Smooth muscle cell (in vitro differentiated cells): ENCODE data around the gene PRRC2A. TPM values are rescaled to one million over a fixed set of nuclear protein-coding genes. Genes with fewer than 3 reads are reported as not detected.

ENCODE experiments used
- DNase-seq: peaks from one replicate; lab custom pipeline; 2025; ENCODE audit not compliant: unreplicated experiment; lab: John Stamatoyannopoulos, UW
- H2AFZ ChIP-seq: fragments of 200-600 bp; sonication (generic); 2 replicates; pipeline ENCODE4 v1.6.0; 2016; ENCODE audit warnings: antibody characterized with exemption, low read depth, mild to moderate bottlenecking
- H3F3A ChIP-seq: fragments of 200-600 bp; sonication (generic); 2 replicates; pipeline ENCODE4 v1.6.0; 2017; ENCODE audit warnings: antibody characterized with exemption, low read depth
- H3K27ac ChIP-seq: fragments of 200-600 bp; sonication (generic); 2 replicates; pipeline ENCODE4 v1.5.1; 2016; ENCODE audit warnings: low read depth, mild to moderate bottlenecking
- H3K27me3 ChIP-seq: fragments of 200-600 bp; sonication (generic); 2 replicates; pipeline ENCODE4 v1.6.1; 2016; ENCODE audit warnings: low read depth, mild to moderate bottlenecking
- H3K36me3 ChIP-seq: fragments of 200-600 bp; sonication (generic); 2 replicates; pipeline ENCODE4 v1.5.1; 2016; ENCODE audit warnings: low read depth
- H3K4me1 ChIP-seq: fragments of 200-600 bp; sonication (generic); 2 replicates; pipeline ENCODE4 v1.5.1; 2016; ENCODE audit warnings: low read depth
- H3K4me2 ChIP-seq: fragments of 200-600 bp; sonication (generic); 2 replicates; pipeline ENCODE4 v1.6.0; 2016; ENCODE audit warnings: mild to moderate bottlenecking
- H3K4me3 ChIP-seq: fragments of 200-600 bp; sonication (generic); 2 replicates; pipeline ENCODE4 v1.5.1; 2016; ENCODE audit warnings: mild to moderate bottlenecking
- H3K79me2 ChIP-seq: fragments of 200-600 bp; sonication (generic); 2 replicates; pipeline ENCODE4 v1.6.0; 2016; ENCODE audit warnings: low read depth, mild to moderate bottlenecking
- H3K9ac ChIP-seq: fragments of 200-600 bp; sonication (generic); 2 replicates; pipeline ENCODE4 v1.6.0; 2016; ENCODE audit warnings: low read depth
- H3K9me3 ChIP-seq: fragments of 200-600 bp; sonication (generic); replicated peaks from 2 replicates; pipeline ENCODE4 v1.5.1; 2016; ENCODE audit warnings: low read depth
- H4K20me1 ChIP-seq: fragments of 200-600 bp; sonication (generic); 2 replicates; pipeline ENCODE4 v1.6.0; 2016; ENCODE audit warnings: low read depth
- WGBS: methylation state at CpG from one replicate; pipeline ENCODE4 v1.1.7; 2016; ENCODE audit warnings: low lambda C conversion rate; 5-methylcytosine and 5-hydroxymethylcytosine counted together
- polyA plus RNA-seq: library from polyadenylated mRNA; unstranded; fragments of >200 nt; fragmentation: Nextera tagmentation; extraction: Ambion mirVana; gene quantifications from 2 replicates; pipeline ENCODE4 v1.2.1, GENCODE V29; 2016
- total RNA-seq: library from RNA; depleted of rRNA; stranded (reverse); fragments of >200 nt; gene quantifications from 2 replicates; pipeline ENCODE4 v1.2.3, GENCODE V29; 2014
- TF ChIP-seq, protein P1 (sequence below): fragments of 200-600 bp; sonication (generic); IDR thresholded peaks from 2 replicates; pipeline ENCODE4 v1.5.1; 2017; ENCODE audit warnings: borderline replicate concordance, mild to moderate bottlenecking, antibody characterized with exemption; ENCODE audit not compliant: insufficient read depth, poor library complexity, severe bottlenecking

Gene PRRC2A
- total and polyA plus RNA-seq, 2 experiments from 2014 or later: 47.6 to 58.0 TPM

DNA sequence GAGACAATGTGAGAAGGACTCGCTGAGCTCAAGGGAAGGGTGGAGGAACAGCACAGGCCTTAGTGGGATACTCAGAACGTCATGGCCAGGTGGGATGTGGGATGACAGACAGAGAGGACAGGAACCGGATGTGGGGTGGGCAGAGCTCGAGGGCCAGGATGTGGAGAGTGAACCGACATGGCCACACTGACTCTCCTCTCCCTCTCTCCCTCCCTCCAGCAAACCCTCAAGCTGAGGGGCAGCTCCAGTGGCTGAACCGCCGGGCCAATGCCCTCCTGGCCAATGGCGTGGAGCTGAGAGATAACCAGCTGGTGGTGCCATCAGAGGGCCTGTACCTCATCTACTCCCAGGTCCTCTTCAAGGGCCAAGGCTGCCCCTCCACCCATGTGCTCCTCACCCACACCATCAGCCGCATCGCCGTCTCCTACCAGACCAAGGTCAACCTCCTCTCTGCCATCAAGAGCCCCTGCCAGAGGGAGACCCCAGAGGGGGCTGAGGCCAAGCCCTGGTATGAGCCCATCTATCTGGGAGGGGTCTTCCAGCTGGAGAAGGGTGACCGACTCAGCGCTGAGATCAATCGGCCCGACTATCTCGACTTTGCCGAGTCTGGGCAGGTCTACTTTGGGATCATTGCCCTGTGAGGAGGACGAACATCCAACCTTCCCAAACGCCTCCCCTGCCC is 43.5 kb upstream of the PRRC2A start:
- Histone ChIP-seq H2AFZ (no peak overlapping the region), H3K79me2 (no peaks in the 10 kb centered on the region), H3F3A (no peaks in the 10 kb centered on the region), H3K4me2 (no peak overlapping the region), H3K4me3 (no peak overlapping the region), H3K9ac (no peak overlapping the region), H3K36me3 (no peaks in the 10 kb centered on the region), H3K4me1 (no peaks in the 10 kb centered on the region), H3K27me3 (no peaks in the 10 kb centered on the region), H4K20me1 (no peaks in the 10 kb centered on the region), H3K9me3 (no peaks in the 10 kb centered on the region), H3K27ac (no peak overlapping the region)
- no peak for DNase-seq
- TF ChIP-seq, protein P1, sequence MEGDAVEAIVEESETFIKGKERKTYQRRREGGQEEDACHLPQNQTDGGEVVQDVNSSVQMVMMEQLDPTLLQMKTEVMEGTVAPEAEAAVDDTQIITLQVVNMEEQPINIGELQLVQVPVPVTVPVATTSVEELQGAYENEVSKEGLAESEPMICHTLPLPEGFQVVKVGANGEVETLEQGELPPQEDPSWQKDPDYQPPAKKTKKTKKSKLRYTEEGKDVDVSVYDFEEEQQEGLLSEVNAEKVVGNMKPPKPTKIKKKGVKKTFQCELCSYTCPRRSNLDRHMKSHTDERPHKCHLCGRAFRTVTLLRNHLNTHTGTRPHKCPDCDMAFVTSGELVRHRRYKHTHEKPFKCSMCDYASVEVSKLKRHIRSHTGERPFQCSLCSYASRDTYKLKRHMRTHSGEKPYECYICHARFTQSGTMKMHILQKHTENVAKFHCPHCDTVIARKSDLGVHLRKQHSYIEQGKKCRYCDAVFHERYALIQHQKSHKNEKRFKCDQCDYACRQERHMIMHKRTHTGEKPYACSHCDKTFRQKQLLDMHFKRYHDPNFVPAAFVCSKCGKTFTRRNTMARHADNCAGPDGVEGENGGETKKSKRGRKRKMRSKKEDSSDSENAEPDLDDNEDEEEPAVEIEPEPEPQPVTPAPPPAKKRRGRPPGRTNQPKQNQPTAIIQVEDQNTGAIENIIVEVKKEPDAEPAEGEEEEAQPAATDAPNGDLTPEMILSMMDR: no peak
- 96% methylated on average over 19 of the region's 19 CpGs for WGBS

DNA sequence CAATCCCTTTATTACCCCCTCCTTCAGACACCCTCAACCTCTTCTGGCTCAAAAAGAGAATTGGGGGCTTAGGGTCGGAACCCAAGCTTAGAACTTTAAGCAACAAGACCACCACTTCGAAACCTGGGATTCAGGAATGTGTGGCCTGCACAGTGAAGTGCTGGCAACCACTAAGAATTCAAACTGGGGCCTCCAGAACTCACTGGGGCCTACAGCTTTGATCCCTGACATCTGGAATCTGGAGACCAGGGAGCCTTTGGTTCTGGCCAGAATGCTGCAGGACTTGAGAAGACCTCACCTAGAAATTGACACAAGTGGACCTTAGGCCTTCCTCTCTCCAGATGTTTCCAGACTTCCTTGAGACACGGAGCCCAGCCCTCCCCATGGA is 42.9 kb upstream of the PRRC2A start:
- Histone ChIP-seq H3K9ac (no peak overlapping the region), H3K4me3 (no peak overlapping the region), H3K27me3 (no peaks in the 10 kb centered on the region), H3K36me3 (no peaks in the 10 kb centered on the region), H3K79me2 (no peaks in the 10 kb centered on the region), H3F3A (no peaks in the 10 kb centered on the region), H4K20me1 (no peaks in the 10 kb centered on the region), H3K4me2 (no peak overlapping the region), H2AFZ (no peak overlapping the region), H3K4me1 (no peaks in the 10 kb centered on the region), H3K27ac (no peak overlapping the region), H3K9me3 (no peaks in the 10 kb centered on the region)
- WGBS: 97% methylated on average over 3 of the region's 3 CpGs
- no peak for DNase-seq
- TF ChIP-seq, protein P1: no peak

DNA sequence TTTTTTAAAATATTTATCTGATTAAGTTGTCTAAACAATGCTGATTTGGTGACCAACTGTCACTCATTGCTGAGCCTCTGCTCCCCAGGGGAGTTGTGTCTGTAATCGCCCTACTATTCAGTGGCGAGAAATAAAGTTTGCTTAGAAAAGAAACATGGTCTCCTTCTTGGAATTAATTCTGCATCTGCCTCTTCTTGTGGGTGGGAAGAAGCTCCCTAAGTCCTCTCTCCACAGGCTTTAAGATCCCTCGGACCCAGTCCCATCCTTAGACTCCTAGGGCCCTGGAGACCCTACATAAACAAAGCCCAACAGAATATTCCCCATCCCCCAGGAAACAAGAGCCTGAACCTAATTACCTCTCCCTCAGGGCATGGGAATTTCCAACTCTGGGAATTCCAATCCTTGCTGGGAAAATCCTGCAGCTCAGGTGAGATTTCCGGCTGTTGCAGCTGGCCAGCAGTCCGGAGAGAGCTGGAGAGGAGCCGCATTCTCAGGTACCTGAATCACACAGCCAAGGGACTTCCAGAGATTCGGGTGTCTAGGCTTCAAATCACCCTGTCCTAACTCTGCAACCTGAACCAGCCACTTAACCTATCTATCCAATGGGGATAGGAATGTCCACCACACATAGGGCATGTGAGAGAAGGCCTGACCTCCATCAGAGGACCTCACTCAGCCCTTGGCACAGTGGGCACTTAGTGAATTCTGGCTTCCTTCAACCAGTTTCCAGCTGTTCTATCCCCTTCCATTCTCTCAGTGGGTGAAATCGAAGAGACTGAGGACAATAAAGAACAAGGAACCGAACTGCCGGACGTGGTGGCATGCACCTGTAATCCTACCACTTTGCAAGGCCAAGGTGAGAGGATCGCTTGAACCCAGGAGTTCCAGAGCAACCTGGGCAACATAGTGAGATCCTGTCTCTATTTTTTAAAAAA is 42.1 kb upstream of the PRRC2A start:
- Histone ChIP-seq H3K79me2 (no peaks in the 10 kb centered on the region), H3K27ac (peak overlapping the region; percentile 22), H3K36me3 (no peaks in the 10 kb centered on the region), H3K4me2 (no peak overlapping the region), H3F3A (no peaks in the 10 kb centered on the region), H3K4me3 (no peak overlapping the region), H2AFZ (no peak overlapping the region), H4K20me1 (no peaks in the 10 kb centered on the region), H3K4me1 (no peaks in the 10 kb centered on the region), H3K9me3 (no peaks in the 10 kb centered on the region), H3K9ac (no peak overlapping the region), H3K27me3 (no peaks in the 10 kb centered on the region)
- DNase-seq: no peak
- 73% methylated on average over 12 of the region's 12 CpGs for WGBS
- TF ChIP-seq, protein P1: no peak
